ENCODE results near the gene SLIT1.

DNA sequence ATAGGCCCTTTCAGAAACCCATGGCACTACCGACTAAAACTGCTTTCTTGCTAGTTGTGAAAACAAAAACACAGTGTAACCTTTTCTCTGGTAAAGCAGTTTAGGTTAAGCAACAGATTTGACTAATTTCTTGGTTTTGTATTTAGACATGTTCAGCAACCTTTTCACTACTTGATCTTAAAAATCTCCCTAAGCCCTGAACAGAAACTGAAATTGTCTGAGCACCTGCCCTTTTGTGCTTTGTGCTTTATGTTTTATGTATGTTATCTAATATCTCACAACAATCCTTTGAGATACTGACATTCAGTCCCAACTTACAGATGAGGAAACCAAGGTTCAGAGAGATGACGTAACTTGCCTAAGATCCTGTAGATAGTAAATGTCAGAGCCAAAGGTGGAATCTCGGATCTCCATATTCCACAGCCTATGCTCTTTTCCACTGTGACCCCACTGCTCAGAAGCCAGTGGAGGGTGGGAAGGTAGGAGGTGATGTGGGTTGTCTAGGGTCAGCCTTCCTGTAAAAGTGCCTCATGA lies 207.1 kb downstream of the SLIT1 start:
- no peak for TF ChIP-seq CTCF (IDR thresholded peaks at IDR 0.05; ENCODE audit: low read length)
- no peak for TF ChIP-seq EZH2 (IDR thresholded peaks at IDR 0.05; ENCODE audit: borderline replicate concordance, low read length)
